HepG2 (cell line): ENCODE measurements around the gene AGAP1. TPM values are rescaled to one million over a fixed set of nuclear protein-coding genes. Genes with fewer than 3 reads are reported as not detected.

ENCODE experiments used
- ARNTL ChIP-seq: sonication (generic); formaldehyde crosslinking; IDR thresholded peaks from 2 replicates; pipeline ENCODE4 v1.4.0; 2020; ENCODE audit warnings: mild to moderate bottlenecking, missing genetic modification reagents
- CHD2 ChIP-seq: IDR thresholded peaks from 2 replicates; pipeline ENCODE4 v1.6.1; 2011; ENCODE audit warnings: low read depth, low read length, improper control_type of control experiment
- FOSL1 ChIP-seq: sonication (generic); formaldehyde crosslinking; IDR thresholded peaks from 2 replicates; pipeline ENCODE4 v1.9.0; 2021; ENCODE audit warnings: missing genetic modification reagents, borderline replicate concordance
- KLF9 ChIP-seq: IDR thresholded peaks from 2 replicates; pipeline ENCODE4 v1.6.1; 2016; ENCODE audit warnings: low read depth
- NONO ChIP-seq, 2 experiments: fragments of 450-650 bp in 1 of 2; sonication (generic) in 1 of 2; formaldehyde crosslinking in 1 of 2; IDR thresholded peaks in 1 of 2; conservative IDR thresholded peaks in 1 of 2; 2 replicates each; pipeline versions ENCODE4 v1.6.1 to v1.8.0; 2017 to 2022; ENCODE audit warnings: mild to moderate bottlenecking in 1 of 2, missing genetic modification reagents in 1 of 2, moderate library complexity in 1 of 2
- RAD21 ChIP-seq: fragments of 450-650 bp; formaldehyde crosslinking; IDR thresholded peaks from 2 replicates; pipeline ENCODE4 v1.5.0; 2020; ENCODE audit warnings: mild to moderate bottlenecking
- SIN3B ChIP-seq: fragments of 150-350 bp; IDR thresholded peaks from 2 replicates; pipeline ENCODE4 v1.6.1; 2014; ENCODE audit warnings: low read length
- SP2 ChIP-seq: sonication (generic); formaldehyde crosslinking; IDR thresholded peaks from 2 replicates; pipeline ENCODE4 v1.5.1; 2020; ENCODE audit warnings: mild to moderate bottlenecking, missing genetic modification reagents
- THRA ChIP-seq: sonication (generic); formaldehyde crosslinking; IDR thresholded peaks from 2 replicates; pipeline ENCODE4 v1.4.0; 2020; ENCODE audit warnings: missing genetic modification reagents, borderline replicate concordance
- UBTF ChIP-seq: sonication (generic); formaldehyde crosslinking; IDR thresholded peaks from 2 replicates; pipeline ENCODE4 v1.4.0; 2020; ENCODE audit warnings: mild to moderate bottlenecking, missing genetic modification reagents
- ZBTB20 ChIP-seq: sonication (generic); formaldehyde crosslinking; IDR thresholded peaks from 2 replicates; pipeline ENCODE4 v1.8.1; 2023; ENCODE audit warnings: missing genetic modification reagents, low read depth, mild to moderate bottlenecking, borderline replicate concordance
- ZNF143 ChIP-seq: sonication (generic); formaldehyde crosslinking; IDR thresholded peaks from 2 replicates; pipeline ENCODE4 v1.4.0; 2020; ENCODE audit warnings: missing genetic modification reagents
- ZNF652 ChIP-seq: IDR thresholded peaks from 2 replicates; pipeline ENCODE4 v1.6.1; 2016; ENCODE audit warnings: low read depth, borderline replicate concordance
- ZSCAN25 ChIP-seq: sonication (generic); formaldehyde crosslinking; IDR thresholded peaks from 2 replicates; pipeline ENCODE4 v1.8.0; 2022; ENCODE audit warnings: mild to moderate bottlenecking, missing genetic modification reagents
- polyA plus RNA-seq, 8 experiments: library from polyadenylated mRNA; depleted of rRNA in 3 of 8; stranded (reverse) in 7 of 8; unstranded in 1 of 8; fragments of >200 nt; fragmentation: Illumina TruSeq in 4 of 8; extraction: Trizol in 4 of 8; gene quantifications; 2 replicates each; pipeline versions ENCODE4 v1.2.1 to v1.2.3, GENCODE V29; 2011 to 2016; ENCODE audit warnings: low read depth in 4 of 8, missing spikeins in 1 of 8, mixed read lengths in 1 of 8; ENCODE audit not compliant: insufficient read depth in 1 of 8
- total RNA-seq, 5 experiments: library from RNA; depleted of rRNA; stranded (reverse); fragments of >200 nt; fragmentation: Illumina TruSeq; extraction: Trizol; gene quantifications; 2 replicates each; pipeline ENCODE4 v1.2.3, GENCODE V29; 2016; ENCODE audit warnings: low read depth in 1 of 5
- TF ChIP-seq, protein P1 (sequence below): sonication (generic); formaldehyde crosslinking; IDR thresholded peaks from 2 replicates; pipeline ENCODE4 v1.8.0; 2023; ENCODE audit warnings: mild to moderate bottlenecking, missing genetic modification reagents
- TF ChIP-seq, protein P2 (sequence below): sonication (generic); formaldehyde crosslinking; IDR thresholded peaks from 2 replicates; pipeline ENCODE4 v1.4.0; 2020; ENCODE audit warnings: mild to moderate bottlenecking, missing genetic modification reagents
- TF ChIP-seq, protein P3 (sequence below): sonication (generic); formaldehyde crosslinking; IDR thresholded peaks from 2 replicates; pipeline ENCODE4 v1.4.0; 2020; ENCODE audit warnings: missing genetic modification reagents, borderline replicate concordance

The AGAP1 gene
- total and polyA plus RNA-seq, 2 of the 13 experiments (the other 11 are each of a cell fraction or from before 2014, with no cell fraction given): 21.2 to 32.7 TPM

GRCh38 chr2:236008857-236009256 is 515.0 kb downstream of the AGAP1 start (continued):
- TF ChIP-seq, protein P1, sequence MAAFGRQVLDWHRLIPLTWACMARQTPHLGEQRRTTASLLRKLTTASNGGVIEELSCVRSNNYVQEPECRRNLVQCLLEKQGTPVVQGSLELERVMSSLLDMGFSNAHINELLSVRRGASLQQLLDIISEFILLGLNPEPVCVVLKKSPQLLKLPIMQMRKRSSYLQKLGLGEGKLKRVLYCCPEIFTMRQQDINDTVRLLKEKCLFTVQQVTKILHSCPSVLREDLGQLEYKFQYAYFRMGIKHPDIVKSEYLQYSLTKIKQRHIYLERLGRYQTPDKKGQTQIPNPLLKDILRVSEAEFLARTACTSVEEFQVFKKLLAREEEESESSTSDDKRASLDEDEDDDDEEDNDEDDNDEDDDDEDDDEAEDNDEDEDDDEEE (CRISPR knock-in tag): no peak
- TF ChIP-seq, protein P2, sequence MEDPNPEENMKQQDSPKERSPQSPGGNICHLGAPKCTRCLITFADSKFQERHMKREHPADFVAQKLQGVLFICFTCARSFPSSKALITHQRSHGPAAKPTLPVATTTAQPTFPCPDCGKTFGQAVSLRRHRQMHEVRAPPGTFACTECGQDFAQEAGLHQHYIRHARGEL: no peak
- TF ChIP-seq CHD2 (no peak), KLF9 (CRISPR knock-in tag) (no peak), ZNF652 (CRISPR knock-in tag) (no peak), UBTF (CRISPR knock-in tag) (no peak), FOSL1 (CRISPR knock-in tag) (no peak), SIN3B (no peak), SP2 (no peak), ZBTB20 (no peak), RAD21 (CRISPR knock-in tag) (no peak), ZSCAN25 (CRISPR knock-in tag) (0 out of 2 replicates have a peak, but pooled peaks have one; percentile 20), THRA (no peak), ARNTL (CRISPR knock-in tag) (peak; percentile 75; the same call in 1 of the 2 replicates), ZNF143 (CRISPR knock-in tag) (no peak), NONO (IDR thresholded peaks at IDR 0.05) (no peak), NONO (CRISPR knock-in tag; conservative IDR thresholded peaks at IDR 0.05) (no peak)
- TF ChIP-seq, protein P3, sequence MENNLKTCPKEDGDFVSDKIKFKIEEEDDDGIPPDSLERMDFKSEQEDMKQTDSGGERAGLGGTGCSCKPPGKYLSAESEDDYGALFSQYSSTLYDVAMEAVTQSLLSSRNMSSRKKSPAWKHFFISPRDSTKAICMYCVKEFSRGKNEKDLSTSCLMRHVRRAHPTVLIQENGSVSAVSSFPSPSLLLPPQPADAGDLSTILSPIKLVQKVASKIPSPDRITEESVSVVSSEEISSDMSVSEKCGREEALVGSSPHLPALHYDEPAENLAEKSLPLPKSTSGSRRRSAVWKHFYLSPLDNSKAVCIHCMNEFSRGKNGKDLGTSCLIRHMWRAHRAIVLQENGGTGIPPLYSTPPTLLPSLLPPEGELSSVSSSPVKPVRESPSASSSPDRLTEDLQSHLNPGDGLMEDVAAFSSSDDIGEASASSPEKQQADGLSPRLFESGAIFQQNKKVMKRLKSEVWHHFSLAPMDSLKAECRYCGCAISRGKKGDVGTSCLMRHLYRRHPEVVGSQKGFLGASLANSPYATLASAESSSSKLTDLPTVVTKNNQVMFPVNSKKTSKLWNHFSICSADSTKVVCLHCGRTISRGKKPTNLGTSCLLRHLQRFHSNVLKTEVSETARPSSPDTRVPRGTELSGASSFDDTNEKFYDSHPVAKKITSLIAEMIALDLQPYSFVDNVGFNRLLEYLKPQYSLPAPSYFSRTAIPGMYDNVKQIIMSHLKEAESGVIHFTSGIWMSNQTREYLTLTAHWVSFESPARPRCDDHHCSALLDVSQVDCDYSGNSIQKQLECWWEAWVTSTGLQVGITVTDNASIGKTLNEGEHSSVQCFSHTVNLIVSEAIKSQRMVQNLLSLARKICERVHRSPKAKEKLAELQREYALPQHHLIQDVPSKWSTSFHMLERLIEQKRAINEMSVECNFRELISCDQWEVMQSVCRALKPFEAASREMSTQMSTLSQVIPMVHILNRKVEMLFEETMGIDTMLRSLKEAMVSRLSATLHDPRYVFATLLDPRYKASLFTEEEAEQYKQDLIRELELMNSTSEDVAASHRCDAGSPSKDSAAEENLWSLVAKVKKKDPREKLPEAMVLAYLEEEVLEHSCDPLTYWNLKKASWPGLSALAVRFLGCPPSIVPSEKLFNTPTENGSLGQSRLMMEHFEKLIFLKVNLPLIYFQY (CRISPR knock-in tag): no peak
